HG03457 (cell line): ENCODE data around the gene COL25A1.
"Not testable (repeated sequence)": the region's sequence is repeated elsewhere in the genome, so short reads cannot be mapped to it uniquely, and the experiment has no call there.

Experiments
- ATAC-seq: cut with Tn5 transposase; IDR thresholded peaks from one replicate; pipeline ENCODE4 v1.9.1; 2021; ENCODE audit warnings: moderate number of reproducible peaks; ENCODE audit not compliant: unreplicated experiment

COL25A1 gene

GRCh38 chr4:108881986-108882385 is 420.5 kb downstream of the COL25A1 start:
- no peak for ATAC-seq

DNA sequence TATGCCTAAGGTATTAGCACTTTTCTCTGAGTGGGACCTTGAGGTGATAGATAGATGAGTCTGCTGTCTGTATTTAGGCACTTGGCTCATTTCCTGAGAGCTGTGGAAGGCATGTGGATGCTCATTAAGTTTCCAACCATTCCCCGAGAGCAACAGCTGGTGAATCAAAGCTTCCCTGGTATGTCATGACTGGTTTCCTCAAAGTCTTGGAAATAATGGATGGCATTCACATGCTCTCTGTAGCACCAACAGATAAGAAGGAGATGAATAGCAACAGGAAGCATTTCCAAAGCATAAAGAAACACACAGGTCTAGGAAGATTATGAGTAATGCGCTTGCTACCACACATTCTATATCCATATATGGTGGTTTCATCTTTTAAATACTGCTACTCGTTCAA is 421.3 kb downstream of the COL25A1 start:
- ATAC-seq: no peak

- no peak for ATAC-seq
These were observed 423.7 kb downstream of the COL25A1 start for GRCh38 chr4:108878806-108879205.

- no peak for ATAC-seq
These were observed 424.6 kb downstream of the COL25A1 start for GRCh38 chr4:108877821-108878220.

DNA sequence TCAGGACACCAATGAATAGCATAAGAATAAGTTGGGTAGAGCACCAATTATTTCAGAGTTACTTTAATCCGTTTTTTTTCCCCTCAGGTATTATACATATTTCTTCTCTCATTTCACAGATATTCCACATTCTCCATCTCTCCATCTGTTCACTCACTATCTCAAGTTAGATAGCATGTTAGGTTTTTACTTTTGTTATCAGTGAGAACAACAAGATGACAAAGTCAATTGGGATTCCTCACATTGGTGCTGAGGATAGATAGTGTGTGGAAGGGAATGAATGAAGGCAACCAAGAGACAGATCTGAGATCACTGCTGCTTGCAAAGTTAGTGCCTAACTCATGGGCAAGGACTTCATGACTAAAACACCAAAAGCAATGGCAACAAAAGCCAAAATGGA is 427.7 kb downstream of the COL25A1 start:
- ATAC-seq: no peak

- not testable (repeated sequence) for ATAC-seq
These were observed 432.5 kb downstream of the COL25A1 start for GRCh38 chr4:108869970-108870369.

- ATAC-seq: no peak
These were observed 433.7 kb downstream of the COL25A1 start for GRCh38 chr4:108868606-108869227.

DNA sequence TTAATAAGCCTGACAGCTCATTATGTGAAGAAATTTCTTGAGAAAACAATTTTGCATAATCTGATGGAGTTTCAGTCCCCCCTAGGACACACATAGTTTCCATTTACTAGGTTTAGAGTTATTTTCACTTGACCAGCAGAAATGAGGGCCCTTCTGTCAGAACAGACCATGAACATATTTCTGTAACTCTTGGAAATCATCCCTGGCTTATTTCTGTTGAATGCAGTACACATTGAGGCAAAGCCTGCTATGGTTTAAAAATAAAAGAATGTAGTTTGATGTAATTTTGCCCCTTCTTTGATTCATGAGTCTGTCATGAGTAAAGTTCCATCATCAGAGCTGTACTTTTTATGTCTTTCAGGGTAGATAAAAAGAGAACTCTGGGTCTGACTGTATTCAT is 435.0 kb downstream of the COL25A1 start:
- ATAC-seq: no peak

DNA sequence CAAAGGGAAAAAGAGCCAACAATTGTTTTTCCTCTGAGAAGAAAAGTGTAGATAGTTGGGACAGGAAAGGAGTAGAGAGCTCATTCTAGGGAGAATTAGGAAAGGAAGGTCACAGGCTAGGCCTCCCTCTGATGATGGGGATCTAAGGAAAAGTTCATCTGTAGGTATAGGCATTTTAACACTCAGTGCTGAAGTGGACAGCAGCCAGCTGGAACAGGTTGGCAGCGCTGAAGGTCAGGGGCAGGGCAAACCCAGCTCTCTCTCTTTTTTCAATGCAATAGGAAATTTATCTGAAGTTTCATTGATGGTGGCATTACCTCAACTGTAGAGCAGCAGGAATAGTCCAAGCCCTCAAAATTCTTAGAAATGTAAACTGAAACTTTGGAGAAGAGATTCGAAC is 441.1 kb downstream of the COL25A1 start:
- no peak for ATAC-seq

DNA sequence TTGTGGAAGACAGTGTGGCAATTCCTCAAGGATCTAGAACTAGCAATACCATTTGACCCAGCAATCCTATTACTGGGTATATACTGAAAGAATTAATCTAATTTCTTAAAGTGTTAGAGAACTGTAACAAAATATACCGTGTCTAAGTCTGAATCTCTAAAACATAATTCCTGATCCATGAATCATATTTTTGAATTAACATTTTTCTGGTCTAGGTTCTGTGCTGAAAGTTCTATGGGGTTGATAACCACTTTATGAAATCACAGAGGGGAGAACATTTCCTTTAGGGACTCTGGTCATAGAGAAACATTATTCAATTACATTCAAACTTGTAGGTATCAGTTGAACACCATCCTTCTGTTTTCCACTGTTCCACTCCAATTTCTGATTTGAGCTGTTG is 447.7 kb downstream of the COL25A1 start:
- ATAC-seq: no peak

DNA sequence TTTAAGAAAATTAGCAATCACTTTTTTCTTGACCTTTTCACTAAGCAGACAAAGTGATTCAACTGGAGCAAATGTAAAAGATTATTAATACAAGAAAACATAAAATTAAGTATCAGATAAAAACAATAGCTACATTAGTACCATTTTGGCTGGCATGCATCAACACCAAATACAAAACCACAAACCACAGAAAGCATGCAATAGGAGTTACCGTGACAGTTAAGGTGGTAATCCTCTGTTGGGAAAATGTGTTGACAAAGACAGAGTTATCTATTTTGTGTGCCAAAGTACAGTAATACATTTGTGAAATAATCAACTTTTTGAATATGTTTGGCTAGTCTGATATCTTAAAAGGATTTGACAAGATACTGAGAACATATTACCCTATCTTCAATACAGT is 449.8 kb downstream of the COL25A1 start:
- ATAC-seq: no peak

DNA sequence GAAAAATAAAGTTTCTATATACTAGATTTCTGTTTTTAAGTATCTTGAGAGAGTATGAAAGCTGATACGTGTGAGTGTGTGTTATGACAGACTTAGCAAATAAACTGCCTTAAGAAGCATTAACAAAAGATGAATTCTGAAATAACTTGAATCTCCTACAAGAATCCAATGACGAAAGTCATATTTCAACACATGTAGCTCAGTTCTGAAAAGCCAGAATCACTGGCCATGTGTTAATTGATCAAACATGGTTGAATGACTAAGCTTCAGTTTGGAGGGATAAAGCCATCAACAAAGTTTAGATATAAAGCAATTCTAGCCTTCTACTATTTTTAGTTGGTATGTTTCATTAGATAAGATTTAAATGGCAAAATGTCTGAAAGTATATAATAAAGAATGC is 451.1 kb downstream of the COL25A1 start:
- no peak for ATAC-seq

DNA sequence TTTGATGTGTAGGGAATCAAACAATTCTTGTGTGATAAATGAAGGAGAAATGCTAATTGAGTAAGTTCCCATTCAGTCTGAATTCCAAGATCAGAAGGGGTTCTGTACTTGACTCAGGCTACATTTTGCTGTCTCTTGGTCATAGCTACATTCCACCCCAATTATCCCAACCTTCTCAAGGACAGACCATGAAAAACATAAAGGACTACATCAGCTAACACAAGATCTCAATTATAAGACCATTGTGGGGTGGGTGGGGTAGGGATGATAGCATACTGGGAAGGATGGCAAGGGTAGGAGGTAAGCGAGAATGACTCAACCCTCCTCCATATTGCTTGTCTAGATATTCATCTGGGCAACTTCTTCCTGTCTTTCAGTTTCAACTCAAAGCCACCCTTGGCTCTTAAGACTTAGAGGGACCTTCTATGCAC is 452.2 kb downstream of the COL25A1 start:
- no peak for ATAC-seq

GRCh38 chr4:108849611-108850168 is 452.8 kb downstream of the COL25A1 start:
- ATAC-seq: peak; percentile 82

DNA sequence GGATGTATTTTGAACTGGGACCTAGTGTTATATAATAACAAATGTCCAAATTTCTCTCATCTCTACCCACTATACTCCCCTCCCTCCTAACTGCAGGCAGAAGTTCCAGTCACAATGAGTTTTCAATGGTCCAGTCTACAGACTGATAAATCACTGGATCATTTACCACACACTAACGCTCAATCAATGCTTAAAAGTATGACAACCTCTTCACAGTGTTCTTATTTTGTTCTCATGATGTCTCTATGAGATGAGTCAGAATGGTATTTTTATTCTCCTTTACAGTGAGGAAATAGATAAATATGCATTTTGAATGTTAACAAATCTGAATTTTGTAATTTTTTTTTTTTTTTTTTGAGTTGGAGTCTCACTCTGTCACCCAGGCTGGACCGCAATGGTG is 455.9 kb downstream of the COL25A1 start:
- no peak for ATAC-seq

DNA sequence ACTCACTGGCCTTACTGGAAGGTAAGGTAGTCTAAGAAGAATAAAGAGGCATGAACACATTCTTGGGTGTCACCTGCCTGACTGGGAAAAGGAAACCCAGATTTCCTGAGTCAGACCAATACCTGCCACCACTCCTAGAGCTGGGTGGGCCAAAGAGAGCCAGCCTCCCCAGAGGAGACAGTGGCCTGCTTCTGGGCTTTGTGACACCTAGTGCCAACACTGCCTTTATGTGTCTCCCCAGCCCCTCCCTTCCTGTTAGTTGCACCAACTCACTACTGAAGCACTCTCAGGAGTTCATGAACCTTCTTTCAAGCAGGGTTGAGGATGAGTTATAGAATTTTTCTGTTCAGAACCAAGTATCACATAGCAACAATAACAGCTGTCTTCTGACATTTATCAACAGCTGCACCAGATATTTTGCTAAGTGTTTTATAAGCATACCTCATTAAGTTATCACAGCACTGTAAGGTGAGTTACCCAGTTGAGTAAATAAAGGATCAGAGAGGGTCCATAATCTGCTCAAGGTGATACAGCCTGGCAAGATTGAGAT is 462.0 kb downstream of the COL25A1 start:
- ATAC-seq: no peak

DNA sequence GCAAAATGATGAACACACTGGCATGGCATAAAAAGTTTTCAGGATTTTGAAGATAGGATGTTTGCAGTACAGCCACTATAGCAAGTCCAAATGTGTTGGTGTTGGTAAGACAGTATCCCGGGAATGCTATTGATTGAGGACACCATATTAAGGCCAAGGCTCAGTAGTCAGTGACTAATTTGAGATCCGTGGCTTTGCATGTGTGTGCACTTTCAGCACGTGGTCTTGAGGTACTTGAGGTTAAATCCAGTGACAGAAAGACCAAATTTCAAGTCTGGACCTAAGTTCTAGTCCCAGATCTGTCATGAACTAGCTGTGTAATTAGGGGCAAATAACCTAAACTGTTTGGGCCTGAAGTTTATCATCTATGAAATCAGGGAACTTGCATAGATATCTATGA is 463.1 kb downstream of the COL25A1 start:
- ATAC-seq: no peak

- no peak for ATAC-seq
These were observed 464.0 kb downstream of the COL25A1 start for GRCh38 chr4:108838451-108838850.

DNA sequence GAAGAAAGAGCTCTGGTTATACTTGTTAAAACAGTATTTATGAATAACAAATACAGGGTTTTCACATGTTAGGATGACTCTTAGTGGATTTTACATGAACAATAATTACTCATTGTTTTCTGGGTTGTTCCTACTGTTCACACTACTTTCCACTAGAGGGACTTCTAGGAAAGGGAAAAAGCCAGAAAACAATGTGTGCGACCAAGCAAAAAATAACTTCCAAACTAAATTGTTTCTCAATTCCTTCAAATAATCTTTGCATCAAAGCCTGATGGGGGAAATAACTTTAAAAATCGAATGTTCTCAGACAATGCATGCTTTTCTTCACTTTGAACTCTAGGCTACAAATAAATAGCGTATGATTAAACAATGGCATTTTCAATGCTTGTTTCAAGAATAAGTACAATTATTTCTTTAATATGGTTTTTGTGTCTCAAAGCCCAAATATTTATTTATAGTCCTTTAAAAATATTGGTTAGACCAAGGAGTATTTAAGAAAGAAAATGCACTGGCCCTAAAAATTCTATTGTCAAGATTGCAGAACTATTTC is 467.5 kb downstream of the COL25A1 start:
- ATAC-seq: no peak

DNA sequence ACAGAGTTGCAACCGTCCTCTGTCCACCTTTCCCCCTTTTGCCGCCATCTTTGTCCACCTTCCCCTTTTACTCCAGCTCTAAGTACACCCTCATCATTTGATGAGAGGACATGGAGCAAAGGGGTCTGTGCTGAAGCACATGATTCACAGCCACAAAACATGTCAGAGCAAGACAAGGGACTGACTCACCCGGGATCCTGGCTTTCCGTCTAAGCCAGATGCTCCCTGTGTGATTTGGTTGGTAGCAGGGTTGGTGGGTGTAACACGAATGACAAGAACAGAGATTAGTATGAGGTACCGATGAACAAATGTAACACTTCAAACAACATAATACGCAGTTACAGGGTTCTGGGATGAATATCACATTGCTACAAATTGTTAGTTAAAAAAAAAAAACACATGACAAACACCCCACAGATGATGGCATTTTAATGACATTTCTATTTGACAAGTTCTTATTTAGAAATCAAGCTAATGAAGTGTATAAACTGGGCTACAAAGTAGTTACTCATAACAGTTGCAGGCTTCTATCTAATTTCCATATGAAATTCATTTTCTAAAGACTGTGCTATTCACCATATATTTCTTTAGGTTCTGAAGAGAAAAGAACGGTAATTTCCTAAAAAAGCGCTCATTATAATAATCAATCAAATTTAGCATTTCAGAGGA is 468.2 kb downstream of the COL25A1 start:
- no peak for ATAC-seq

GRCh38 chr4:108833046-108833445 is 469.4 kb downstream of the COL25A1 start:
- no peak for ATAC-seq

GRCh38 chr4:108831886-108832285 is 470.6 kb downstream of the COL25A1 start:
- ATAC-seq: no peak
